ENCODE data around the gene CSH1.
"Not testable (repeated sequence)": the region's sequence is repeated elsewhere in the genome, so short reads cannot be mapped to it uniquely, and the experiment has no call there.

DNA sequence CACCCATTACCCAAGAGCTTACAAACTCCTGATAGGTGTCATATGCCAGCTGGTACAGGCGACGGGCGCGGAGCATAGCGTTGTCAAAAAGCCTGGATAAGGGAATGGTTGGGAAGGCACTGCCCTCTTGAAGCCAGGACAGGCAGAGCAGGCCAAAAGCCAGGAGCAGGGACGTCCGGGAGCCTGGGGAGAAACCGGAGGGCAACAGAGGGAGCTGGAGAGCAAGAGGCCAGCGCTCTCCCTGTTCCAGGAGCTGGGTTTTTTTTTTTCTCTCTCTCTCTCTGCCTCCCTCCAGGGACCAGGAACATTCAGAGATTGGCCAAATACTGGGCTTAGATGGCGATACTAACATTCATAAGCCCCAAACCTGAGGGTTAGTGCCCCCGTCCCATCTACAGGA lies 15.0 kb downstream of the CSH1 start:
- TF ChIP-seq NFIC (IDR thresholded peaks at IDR 0.05; ENCODE audit: borderline replicate concordance); YY1 (IDR thresholded peaks at IDR 0.05; ENCODE audit: low read depth); TAF1 (IDR thresholded peaks at IDR 0.05; ENCODE audit: borderline replicate concordance, low read depth, low read length); GATA2 (CRISPR knock-in tag; IDR thresholded peaks at IDR 0.05); POLR2AphosphoS5 (IDR thresholded peaks at IDR 0.05; ENCODE audit: low read depth, low read length); RFX5 (IDR thresholded peaks at IDR 0.05; ENCODE audit: low read length); GABPA (IDR thresholded peaks at IDR 0.05; ENCODE audit: low read depth); JUND (IDR thresholded peaks at IDR 0.05); EP300 (IDR thresholded peaks at IDR 0.05; ENCODE audit: borderline replicate concordance in 1 of 2, low read depth in 1 of 2, low read length in 1 of 2): not testable (repeated sequence)
- TF ChIP-seq, protein P1, sequence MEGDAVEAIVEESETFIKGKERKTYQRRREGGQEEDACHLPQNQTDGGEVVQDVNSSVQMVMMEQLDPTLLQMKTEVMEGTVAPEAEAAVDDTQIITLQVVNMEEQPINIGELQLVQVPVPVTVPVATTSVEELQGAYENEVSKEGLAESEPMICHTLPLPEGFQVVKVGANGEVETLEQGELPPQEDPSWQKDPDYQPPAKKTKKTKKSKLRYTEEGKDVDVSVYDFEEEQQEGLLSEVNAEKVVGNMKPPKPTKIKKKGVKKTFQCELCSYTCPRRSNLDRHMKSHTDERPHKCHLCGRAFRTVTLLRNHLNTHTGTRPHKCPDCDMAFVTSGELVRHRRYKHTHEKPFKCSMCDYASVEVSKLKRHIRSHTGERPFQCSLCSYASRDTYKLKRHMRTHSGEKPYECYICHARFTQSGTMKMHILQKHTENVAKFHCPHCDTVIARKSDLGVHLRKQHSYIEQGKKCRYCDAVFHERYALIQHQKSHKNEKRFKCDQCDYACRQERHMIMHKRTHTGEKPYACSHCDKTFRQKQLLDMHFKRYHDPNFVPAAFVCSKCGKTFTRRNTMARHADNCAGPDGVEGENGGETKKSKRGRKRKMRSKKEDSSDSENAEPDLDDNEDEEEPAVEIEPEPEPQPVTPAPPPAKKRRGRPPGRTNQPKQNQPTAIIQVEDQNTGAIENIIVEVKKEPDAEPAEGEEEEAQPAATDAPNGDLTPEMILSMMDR (IDR thresholded peaks at IDR 0.05) = not testable (repeated sequence)
- TF ChIP-seq, protein P2, sequence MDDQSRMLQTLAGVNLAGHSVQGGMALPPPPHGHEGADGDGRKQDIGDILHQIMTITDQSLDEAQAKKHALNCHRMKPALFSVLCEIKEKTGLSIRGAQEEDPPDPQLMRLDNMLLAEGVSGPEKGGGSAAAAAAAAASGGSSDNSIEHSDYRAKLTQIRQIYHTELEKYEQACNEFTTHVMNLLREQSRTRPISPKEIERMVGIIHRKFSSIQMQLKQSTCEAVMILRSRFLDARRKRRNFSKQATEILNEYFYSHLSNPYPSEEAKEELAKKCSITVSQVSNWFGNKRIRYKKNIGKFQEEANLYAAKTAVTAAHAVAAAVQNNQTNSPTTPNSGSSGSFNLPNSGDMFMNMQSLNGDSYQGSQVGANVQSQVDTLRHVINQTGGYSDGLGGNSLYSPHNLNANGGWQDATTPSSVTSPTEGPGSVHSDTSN (IDR thresholded peaks at IDR 0.05) = not testable (repeated sequence)
- TF ChIP-seq, protein P3, sequence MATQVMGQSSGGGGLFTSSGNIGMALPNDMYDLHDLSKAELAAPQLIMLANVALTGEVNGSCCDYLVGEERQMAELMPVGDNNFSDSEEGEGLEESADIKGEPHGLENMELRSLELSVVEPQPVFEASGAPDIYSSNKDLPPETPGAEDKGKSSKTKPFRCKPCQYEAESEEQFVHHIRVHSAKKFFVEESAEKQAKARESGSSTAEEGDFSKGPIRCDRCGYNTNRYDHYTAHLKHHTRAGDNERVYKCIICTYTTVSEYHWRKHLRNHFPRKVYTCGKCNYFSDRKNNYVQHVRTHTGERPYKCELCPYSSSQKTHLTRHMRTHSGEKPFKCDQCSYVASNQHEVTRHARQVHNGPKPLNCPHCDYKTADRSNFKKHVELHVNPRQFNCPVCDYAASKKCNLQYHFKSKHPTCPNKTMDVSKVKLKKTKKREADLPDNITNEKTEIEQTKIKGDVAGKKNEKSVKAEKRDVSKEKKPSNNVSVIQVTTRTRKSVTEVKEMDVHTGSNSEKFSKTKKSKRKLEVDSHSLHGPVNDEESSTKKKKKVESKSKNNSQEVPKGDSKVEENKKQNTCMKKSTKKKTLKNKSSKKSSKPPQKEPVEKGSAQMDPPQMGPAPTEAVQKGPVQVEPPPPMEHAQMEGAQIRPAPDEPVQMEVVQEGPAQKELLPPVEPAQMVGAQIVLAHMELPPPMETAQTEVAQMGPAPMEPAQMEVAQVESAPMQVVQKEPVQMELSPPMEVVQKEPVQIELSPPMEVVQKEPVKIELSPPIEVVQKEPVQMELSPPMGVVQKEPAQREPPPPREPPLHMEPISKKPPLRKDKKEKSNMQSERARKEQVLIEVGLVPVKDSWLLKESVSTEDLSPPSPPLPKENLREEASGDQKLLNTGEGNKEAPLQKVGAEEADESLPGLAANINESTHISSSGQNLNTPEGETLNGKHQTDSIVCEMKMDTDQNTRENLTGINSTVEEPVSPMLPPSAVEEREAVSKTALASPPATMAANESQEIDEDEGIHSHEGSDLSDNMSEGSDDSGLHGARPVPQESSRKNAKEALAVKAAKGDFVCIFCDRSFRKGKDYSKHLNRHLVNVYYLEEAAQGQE (IDR thresholded peaks at IDR 0.05; ENCODE audit: low read depth, low read length) = not testable (repeated sequence)
- TF ChIP-seq, protein P4, sequence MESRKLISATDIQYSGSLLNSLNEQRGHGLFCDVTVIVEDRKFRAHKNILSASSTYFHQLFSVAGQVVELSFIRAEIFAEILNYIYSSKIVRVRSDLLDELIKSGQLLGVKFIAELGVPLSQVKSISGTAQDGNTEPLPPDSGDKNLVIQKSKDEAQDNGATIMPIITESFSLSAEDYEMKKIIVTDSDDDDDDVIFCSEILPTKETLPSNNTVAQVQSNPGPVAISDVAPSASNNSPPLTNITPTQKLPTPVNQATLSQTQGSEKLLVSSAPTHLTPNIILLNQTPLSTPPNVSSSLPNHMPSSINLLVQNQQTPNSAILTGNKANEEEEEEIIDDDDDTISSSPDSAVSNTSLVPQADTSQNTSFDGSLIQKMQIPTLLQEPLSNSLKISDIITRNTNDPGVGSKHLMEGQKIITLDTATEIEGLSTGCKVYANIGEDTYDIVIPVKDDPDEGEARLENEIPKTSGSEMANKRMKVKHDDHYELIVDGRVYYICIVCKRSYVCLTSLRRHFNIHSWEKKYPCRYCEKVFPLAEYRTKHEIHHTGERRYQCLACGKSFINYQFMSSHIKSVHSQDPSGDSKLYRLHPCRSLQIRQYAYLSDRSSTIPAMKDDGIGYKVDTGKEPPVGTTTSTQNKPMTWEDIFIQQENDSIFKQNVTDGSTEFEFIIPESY (IDR thresholded peaks at IDR 0.05; ENCODE audit: borderline replicate concordance, low read depth) = not testable (repeated sequence)
